ENCODE data around the gene YWHAH. TPM values are rescaled to one million over a fixed set of nuclear protein-coding genes. Genes with fewer than 3 reads are reported as not detected.

Gene YWHAH
- total RNA-seq, 2 donors from 2014 or later: 174 to 175 TPM

- no peak overlapping the region for H3K4me3 ChIP-seq
- H3K27me3 ChIP-seq (replicated peaks; ENCODE audit: insufficient read depth): no peaks in the 10 kb centered on the region
- H3K36me3 ChIP-seq: peaks cover 22% of the 10 kb centered on the region
- no peaks in the 10 kb centered on the region for H3K9me3 ChIP-seq
- peaks cover 35 to 43% of the 10 kb centered on the region in 2 donors for H3K4me1 ChIP-seq (ENCODE audit: control insufficient read depth in 1 of 2, low read depth in 2 of 2)
- ATAC-seq (ENCODE audit: insufficient number of reproducible peaks, low FRiP score, low read depth) (no peak), DNase-seq (ENCODE audit: low spot score) (no peak)
- no peak overlapping the region for H3K27ac ChIP-seq
- no peak for TF ChIP-seq CTCF (IDR thresholded peaks at IDR 0.05)
These were observed 12.0 kb downstream of the YWHAH start for GRCh38 chr22:31956360-31956759.

- no peak for ATAC-seq (ENCODE audit: insufficient number of reproducible peaks, low FRiP score, low read depth)
- no peak for DNase-seq (ENCODE audit: low spot score)
- TF ChIP-seq CTCF (IDR thresholded peaks at IDR 0.05): no peak
- Histone ChIP-seq H3K4me1 (ENCODE audit: control insufficient read depth in 1 of 2, low read depth in 2 of 2) (peaks cover 19 to 26% of the 10 kb centered on the region in 2 donors), H3K36me3 (peaks cover 22% of the 10 kb centered on the region), H3K27ac (no peak overlapping the region), H3K27me3 (replicated peaks; ENCODE audit: insufficient read depth) (no peaks in the 10 kb centered on the region), H3K4me3 (no peak overlapping the region), H3K9me3 (no peaks in the 10 kb centered on the region)
These were observed 13.7 kb downstream of the YWHAH start for GRCh38 chr22:31957970-31958594.

GRCh38 chr22:31958625-31959239 lies 14.4 kb downstream of the YWHAH start:
- peaks cover 12 to 19% of the 10 kb centered on the region in 2 donors for H3K4me1 ChIP-seq (ENCODE audit: control insufficient read depth in 1 of 2, low read depth in 2 of 2)
- H3K9me3 ChIP-seq: no peaks in the 10 kb centered on the region
- ATAC-seq (ENCODE audit: insufficient number of reproducible peaks, low FRiP score, low read depth): no peak
- no peaks in the 10 kb centered on the region for H3K27me3 ChIP-seq (replicated peaks; ENCODE audit: insufficient read depth)
- TF ChIP-seq CTCF (IDR thresholded peaks at IDR 0.05): no peak
- no peak for DNase-seq (ENCODE audit: low spot score)
- H3K36me3 ChIP-seq: peaks cover 22% of the 10 kb centered on the region
- H3K27ac ChIP-seq: no peak overlapping the region
- no peak overlapping the region for H3K4me3 ChIP-seq

- H3K36me3 ChIP-seq: peaks cover 22% of the 10 kb centered on the region
- ATAC-seq (ENCODE audit: insufficient number of reproducible peaks, low FRiP score, low read depth): no peak
- no peak for TF ChIP-seq CTCF (IDR thresholded peaks at IDR 0.05)
- H3K4me3 ChIP-seq: no peak overlapping the region
- no peaks in the 10 kb centered on the region for H3K27me3 ChIP-seq (replicated peaks; ENCODE audit: insufficient read depth)
- no peaks in the 10 kb centered on the region for H3K4me1 ChIP-seq (ENCODE audit: control insufficient read depth in 1 of 2, low read depth in 2 of 2)
- no peak overlapping the region for H3K27ac ChIP-seq
- DNase-seq (ENCODE audit: low spot score): no peak
- H3K9me3 ChIP-seq: no peaks in the 10 kb centered on the region
These were observed 16.4 kb downstream of the YWHAH start for GRCh38 chr22:31960767-31961166.

- ATAC-seq (ENCODE audit: insufficient number of reproducible peaks, low FRiP score, low read depth) (no peak), DNase-seq (ENCODE audit: low spot score) (no peak)
- H3K9me3 ChIP-seq: no peaks in the 10 kb centered on the region
- no peak overlapping the region for H3K27ac ChIP-seq
- H3K27me3 ChIP-seq (replicated peaks; ENCODE audit: insufficient read depth): no peaks in the 10 kb centered on the region
- no peak overlapping the region for H3K4me3 ChIP-seq
- no peaks in the 10 kb centered on the region for H3K4me1 ChIP-seq (ENCODE audit: control insufficient read depth in 1 of 2, low read depth in 2 of 2)
- TF ChIP-seq CTCF (IDR thresholded peaks at IDR 0.05): no peak
- H3K36me3 ChIP-seq: peaks cover 9% of the 10 kb centered on the region
These were observed 18.2 kb downstream of the YWHAH start for GRCh38 chr22:31962387-31963125.

Data from thoracic aorta (tissue), 2 donors.